ENCODE data around the gene COL18A1. TPM values are rescaled to one million over a fixed set of nuclear protein-coding genes. Genes with fewer than 3 reads are reported as not detected.
"Not testable (repeated sequence)": the region's sequence is repeated elsewhere in the genome, so short reads cannot be mapped to it uniquely, and the experiment has no call there.

COL18A1 gene
- total RNA-seq, 4 donors from 2014 or later, result 97.7 to 173 (median 110) TPM

- TF ChIP-seq POLR2A (IDR thresholded peaks at IDR 0.05; ENCODE audit: low read depth), result no peak
- no peak for TF ChIP-seq EP300 (IDR thresholded peaks at IDR 0.05)
- TF ChIP-seq CTCF (IDR thresholded peaks at IDR 0.05), result no peak
- TF ChIP-seq POLR2AphosphoS5 (IDR thresholded peaks at IDR 0.05), result no peak
- intact Hi-C loops (cut with DNase I), result loop anchor here (5.0 kb wide), 1 partner anchor 85 kb away; the partner anchor contains the start of gene PCBP3
- Histone ChIP-seq H3K4me3 (no peak overlapping the region), H3K36me3 (no peaks in the 10 kb centered on the region), H3K27me3 (peaks cover 0 to 21% (median 0%) of the 10 kb centered on the region in 4 donors), H3K27ac (replicated peaks in 1 of 4) (no peak overlapping the region), H3K9me3 (no peaks in the 10 kb centered on the region), H3K4me1 (peaks cover 3 to 28% (median 20%) of the 10 kb centered on the region in 4 donors)
- WGBS, result 89% methylated on average over 10 of the region's 14 CpGs
- DNase-seq (ENCODE audit: extremely low spot score), result no peak
Observed at GRCh38 chr21:45557616-45558043, 152.7 kb downstream of the COL18A1 start.

- Histone ChIP-seq H3K4me3 (no peak overlapping the region), H3K9me3 (no peaks in the 10 kb centered on the region), H3K4me1 (peaks cover 3 to 33% (median 24%) of the 10 kb centered on the region in 4 donors), H3K27me3 (peaks cover 0 to 21% (median 0%) of the 10 kb centered on the region in 4 donors), H3K36me3 (no peaks in the 10 kb centered on the region), H3K27ac (replicated peaks in 1 of 4) (no peak overlapping the region)
- intact Hi-C loops (cut with DNase I), result loop anchor here (5.0 kb wide), 1 partner anchor 84 kb away; the partner anchor contains the start of gene PCBP3
- TF ChIP-seq EP300 (IDR thresholded peaks at IDR 0.05), result no peak
- no peak for TF ChIP-seq POLR2AphosphoS5 (IDR thresholded peaks at IDR 0.05)
- TF ChIP-seq POLR2A (IDR thresholded peaks at IDR 0.05; ENCODE audit: low read depth), result no peak
- TF ChIP-seq CTCF (IDR thresholded peaks at IDR 0.05), result no peak
- WGBS, result 90% methylated on average over 11 of the region's 26 CpGs
- DNase-seq (ENCODE audit: extremely low spot score), result no peak
Observed at GRCh38 chr21:45558044-45558721, 153.2 kb downstream of the COL18A1 start.

DNA sequence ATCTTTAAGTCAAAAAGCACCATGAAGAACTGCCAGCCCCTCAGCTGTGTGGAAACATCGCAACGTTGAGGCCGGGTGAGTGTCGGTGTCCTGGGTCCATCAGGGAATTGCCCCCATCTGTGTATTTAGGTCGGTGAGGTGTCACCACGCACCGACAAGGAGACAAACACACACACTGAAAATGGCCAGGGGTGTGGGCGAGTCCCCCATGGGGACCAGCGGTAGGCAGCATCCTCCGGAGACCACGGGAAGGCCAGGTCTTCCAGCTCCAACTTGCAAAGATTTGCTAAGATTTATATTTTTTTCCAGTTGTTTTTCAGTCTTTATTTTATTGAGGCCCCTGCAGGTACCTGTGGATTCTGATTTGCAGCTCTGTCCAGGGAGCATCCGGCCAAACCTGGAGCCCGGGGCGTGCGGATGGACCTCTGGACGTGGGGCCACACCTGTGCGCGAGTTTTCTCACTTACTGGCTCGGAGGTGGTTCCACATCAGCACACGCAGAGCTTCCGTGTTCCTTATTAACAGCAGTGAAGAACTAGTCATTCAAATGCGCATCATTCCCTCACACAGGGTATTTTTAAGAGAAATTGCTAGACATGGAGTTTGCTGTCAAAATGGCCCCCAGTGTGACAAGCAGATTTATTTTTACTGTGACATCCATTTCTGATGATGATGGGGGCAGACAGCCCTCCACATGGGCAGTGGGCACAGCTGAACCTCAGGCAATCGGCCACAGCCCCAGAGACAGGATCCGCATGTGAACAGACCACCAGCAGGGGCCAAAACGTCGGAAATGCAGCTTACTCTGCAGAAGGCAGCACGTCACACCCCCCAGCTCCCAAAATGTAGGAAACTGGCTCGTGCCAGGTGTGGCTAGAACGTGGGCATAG, 154.5 kb downstream of the COL18A1 start:
- Histone ChIP-seq H3K36me3 (no peaks in the 10 kb centered on the region), H3K27ac (replicated peaks in 1 of 4) (no peak overlapping the region), H3K4me1 (peaks cover 3 to 32% (median 22%) of the 10 kb centered on the region in 4 donors), H3K27me3 (peaks cover 0 to 21% (median 0%) of the 10 kb centered on the region in 4 donors), H3K9me3 (no peaks in the 10 kb centered on the region), H3K4me3 (no peak overlapping the region)
- 87% methylated on average over 21 of the region's 29 CpGs for WGBS
- no peak for DNase-seq (ENCODE audit: extremely low spot score)
- TF ChIP-seq EP300 (IDR thresholded peaks at IDR 0.05) (no peak), POLR2A (IDR thresholded peaks at IDR 0.05; ENCODE audit: low read depth) (no peak), POLR2AphosphoS5 (IDR thresholded peaks at IDR 0.05) (no peak), CTCF (IDR thresholded peaks at IDR 0.05) (no peak)
- intact Hi-C loops (cut with DNase I), result loop anchor here (5.0 kb wide), 1 partner anchor 83 kb away; the partner anchor contains the start of gene PCBP3

DNA sequence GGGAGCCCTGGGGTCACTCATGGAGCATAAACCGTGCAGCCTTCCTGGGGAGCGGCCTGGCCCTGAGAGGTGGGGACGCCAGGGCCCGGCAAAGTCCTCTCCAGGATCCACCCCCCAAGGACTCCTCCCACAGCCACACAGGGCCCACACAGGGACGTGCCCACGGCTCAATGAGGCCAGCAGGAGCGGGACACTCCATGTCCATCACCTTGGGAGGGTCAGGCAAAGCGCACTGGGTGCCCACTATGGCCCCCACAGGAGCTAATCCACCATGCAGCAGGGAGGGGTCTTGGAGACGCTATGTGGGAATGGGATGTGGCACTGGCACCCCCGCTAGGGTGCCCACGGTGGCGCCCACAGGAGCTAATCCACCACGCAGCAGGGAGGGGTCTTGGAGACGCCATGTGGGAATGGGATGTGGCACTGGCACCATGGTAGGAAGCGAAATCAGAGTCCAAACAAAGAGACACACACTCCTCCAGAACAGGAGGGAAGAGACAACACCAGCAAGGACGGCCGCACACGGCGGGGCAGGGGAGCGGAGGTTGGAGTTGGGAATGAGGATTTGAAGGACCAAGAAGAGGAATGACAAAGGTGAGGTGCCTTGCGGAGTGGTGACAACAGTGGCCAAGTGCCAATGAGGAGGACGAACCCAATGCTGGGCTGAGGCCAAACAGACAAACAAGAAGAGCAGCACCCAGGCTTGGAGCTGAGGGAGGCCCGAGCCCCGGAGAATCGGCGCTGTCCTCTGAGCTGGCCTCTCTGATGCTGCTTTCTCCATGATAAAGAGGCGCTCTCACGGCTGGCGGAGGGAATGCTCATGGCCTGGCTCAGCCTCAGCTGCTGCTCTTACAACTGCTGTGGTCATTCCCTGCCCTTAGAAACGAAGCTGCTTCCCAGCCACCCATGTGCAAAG, 155.4 kb downstream of the COL18A1 start:
- Histone ChIP-seq H3K9me3 (no peaks in the 10 kb centered on the region), H3K27me3 (peaks cover 0 to 20% (median 0%) of the 10 kb centered on the region in 4 donors), H3K4me3 (peak overlapping the region in 1 of 4 donors; percentile 24), H3K27ac (replicated peaks in 1 of 4) (no peak overlapping the region), H3K36me3 (no peaks in the 10 kb centered on the region), H3K4me1 (peaks cover 3 to 31% (median 17%) of the 10 kb centered on the region in 4 donors)
- DNase-seq (ENCODE audit: extremely low spot score), result no peak
- intact Hi-C loops (cut with DNase I), result no loop called here
- TF ChIP-seq POLR2A (IDR thresholded peaks at IDR 0.05; ENCODE audit: low read depth), result no peak
- no peak for TF ChIP-seq CTCF (IDR thresholded peaks at IDR 0.05)
- TF ChIP-seq EP300 (IDR thresholded peaks at IDR 0.05), result no peak
- no peak for TF ChIP-seq POLR2AphosphoS5 (IDR thresholded peaks at IDR 0.05)
- WGBS, result 83% methylated on average over 29 of the region's 30 CpGs

DNA sequence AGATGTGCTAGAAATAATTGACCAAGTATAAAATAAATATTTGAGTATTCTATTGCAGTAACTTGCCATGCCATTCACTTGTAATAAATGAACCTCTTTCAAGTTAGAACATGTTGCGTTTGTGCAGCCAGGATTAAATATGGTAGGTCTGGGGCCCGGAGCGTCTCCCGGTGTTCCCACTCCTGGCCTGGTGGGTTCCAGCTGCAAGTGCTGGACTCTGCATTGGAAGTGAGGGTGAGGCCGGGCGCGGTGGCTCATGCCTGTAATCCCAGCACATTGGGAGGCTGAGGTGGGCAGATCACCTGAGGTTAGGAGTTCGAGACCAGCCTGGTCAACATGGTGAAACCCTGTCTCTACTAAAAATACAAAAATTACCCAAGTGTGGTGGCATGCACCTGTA, 156.3 kb downstream of the COL18A1 start:
- Histone ChIP-seq H3K4me3 (peak overlapping the region in 1 of 4 donors; percentile 24), H3K4me1 (peaks cover 0 to 22% (median 8%) of the 10 kb centered on the region in 4 donors), H3K27me3 (peaks cover 0 to 12% (median 0%) of the 10 kb centered on the region in 4 donors)
- DNase-seq (ENCODE audit: extremely low spot score); H3K27ac ChIP-seq (replicated peaks in 1 of 4); H3K9me3 ChIP-seq; intact Hi-C loops (cut with DNase I); H3K36me3 ChIP-seq: not testable (repeated sequence)
- WGBS, result 90% methylated on average over 8 of the region's 8 CpGs
